Coronary artery (tissue), 2 donors: ENCODE results near the gene DMP1.

Experiments used
- DNase-seq: peaks from one replicate; pipeline ENCODE4 v3.0.0-alpha.2; 2017; ENCODE audit warnings: low spot score
- H3K27ac ChIP-seq, 2 donors: fragments of 200-600 bp; sonication (generic); one replicate each; pipeline ENCODE4 v1.5.1; 2016 to 2019
- H3K4me3 ChIP-seq: fragments of 200-600 bp; sonication (generic); 2 replicates; pipeline ENCODE4 v1.5.1; 2016; ENCODE audit warnings: mild to moderate bottlenecking, moderate library complexity
- CTCF ChIP-seq: fragments of 200-600 bp; sonication (generic); IDR thresholded peaks from one replicate; pipeline ENCODE4 v1.5.1; 2019; ENCODE audit warnings: antibody characterized with exemption

DMP1 gene

GRCh38 chr4:87698394-87698793, 48.3 kb downstream of the DMP1 start:
- no peak for TF ChIP-seq CTCF
- Histone ChIP-seq H3K27ac (no peak overlapping the region), H3K4me3 (no peak overlapping the region)
- no peak for DNase-seq

DNA sequence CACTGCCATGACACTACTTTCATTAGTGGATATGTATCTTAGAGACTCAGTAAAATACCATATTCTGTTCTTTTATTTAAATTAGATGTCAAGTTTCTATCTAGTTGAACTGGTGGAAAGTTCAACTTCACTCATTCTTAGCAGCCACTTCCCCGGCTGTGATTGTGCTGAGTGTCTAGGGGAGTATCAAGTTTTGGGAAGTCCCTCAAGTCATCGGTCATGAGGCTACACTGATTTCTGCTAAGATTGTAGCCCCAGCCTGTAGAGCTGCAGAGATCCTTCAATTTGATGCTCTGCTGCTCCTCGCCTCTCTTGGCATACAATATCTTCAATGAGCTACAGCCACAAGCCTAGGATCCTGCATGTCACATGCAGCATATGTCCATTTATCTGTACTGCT, 53.9 kb downstream of the DMP1 start:
- DNase-seq, result no peak
- TF ChIP-seq CTCF, result no peak

GRCh38 chr4:87707279-87707918, 57.3 kb downstream of the DMP1 start:
- no peak for TF ChIP-seq CTCF
- Histone ChIP-seq H3K27ac (no peak overlapping the region), H3K4me3 (no peak overlapping the region)
- no peak for DNase-seq

More for the DNA sequence above, 53.9 kb downstream of the DMP1 start:
- H3K27ac ChIP-seq, result no peak overlapping the region
- no peak overlapping the region for H3K4me3 ChIP-seq
